Measurements from ENCODE around the gene SYNJ2.

Gene SYNJ2

GRCh38 chr6:158110986-158111385 is 129.3 kb downstream of the SYNJ2 start:
- no peaks in the 10 kb centered on the region for H3K27me3 ChIP-seq (replicated peaks)
- in situ Hi-C loops (cut with HindIII; ENCODE audit: low pct_ligation_motif_present, low sequenced_read_pairs), result no loop called here
- no peak overlapping the region for H3K27ac ChIP-seq
- DNase-seq, result no peak
- no peak overlapping the region for H3K4me3 ChIP-seq (ENCODE audit: low read depth, low read length)
- TF ChIP-seq CTCF (IDR thresholded peaks at IDR 0.05; ENCODE audit: low read depth, low read length, missing control alignments), result no peak
- H3K36me3 ChIP-seq (replicated peaks), result peaks cover 7% of the 10 kb centered on the region

DNA sequence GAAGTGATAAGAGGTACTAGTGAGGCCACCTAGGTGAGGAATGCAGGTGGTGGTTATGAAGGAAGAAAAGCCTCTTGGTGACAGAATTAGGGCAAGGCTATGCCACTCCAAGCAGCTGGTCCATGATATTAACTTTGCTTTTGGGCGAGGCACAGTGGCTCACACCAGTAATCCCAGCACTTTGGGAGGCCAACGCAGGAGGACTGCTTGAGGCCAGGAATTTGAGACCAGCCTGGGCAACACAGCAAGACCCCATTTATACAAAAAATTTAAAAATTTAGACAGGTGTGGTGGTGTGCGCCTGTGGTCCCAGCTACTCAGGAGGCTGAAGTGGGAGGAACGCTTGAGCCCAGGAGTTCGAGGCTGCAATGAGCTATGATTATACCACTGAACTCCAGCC is 130.3 kb downstream of the SYNJ2 start:
- Histone ChIP-seq H3K4me3 (ENCODE audit: low read depth, low read length) (no peak overlapping the region), H3K27me3 (replicated peaks) (no peaks in the 10 kb centered on the region), H3K27ac (no peak overlapping the region), H3K36me3 (replicated peaks) (peaks cover 7% of the 10 kb centered on the region)
- in situ Hi-C loops (cut with HindIII; ENCODE audit: low pct_ligation_motif_present, low sequenced_read_pairs), result no loop called here
- TF ChIP-seq CTCF (IDR thresholded peaks at IDR 0.05; ENCODE audit: low read depth, low read length, missing control alignments), result no peak
- DNase-seq, result no peak

DNA sequence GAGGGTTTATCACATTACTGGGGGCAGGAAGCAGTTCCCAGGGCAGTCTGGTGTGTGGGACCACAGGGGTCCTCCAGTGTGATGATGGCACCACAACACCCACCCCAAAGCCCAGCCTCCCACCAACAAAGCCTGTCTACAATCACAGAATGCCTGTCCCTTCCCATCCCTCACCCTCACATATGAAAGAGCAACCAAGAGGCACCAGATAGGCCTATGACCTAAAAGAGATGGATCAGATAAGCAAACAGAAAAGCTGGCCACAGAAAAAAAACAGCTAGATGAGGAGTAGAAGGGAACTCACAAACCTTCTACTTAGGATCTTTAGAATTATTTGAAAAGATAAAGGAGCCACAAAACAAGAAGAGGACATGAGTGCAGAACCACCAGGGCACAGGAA is 132.1 kb downstream of the SYNJ2 start:
- no peak for DNase-seq
- no peaks in the 10 kb centered on the region for H3K27me3 ChIP-seq (replicated peaks)
- TF ChIP-seq CTCF (IDR thresholded peaks at IDR 0.05; ENCODE audit: low read depth, low read length, missing control alignments), result no peak
- in situ Hi-C loops (cut with HindIII; ENCODE audit: low pct_ligation_motif_present, low sequenced_read_pairs), result no loop called here
- peaks cover 7% of the 10 kb centered on the region for H3K36me3 ChIP-seq (replicated peaks)
- no peak overlapping the region for H3K4me3 ChIP-seq (ENCODE audit: low read depth, low read length)
- H3K27ac ChIP-seq, result no peak overlapping the region

- Histone ChIP-seq H3K27ac (no peak overlapping the region), H3K36me3 (replicated peaks) (no peaks in the 10 kb centered on the region), H3K27me3 (replicated peaks) (no peaks in the 10 kb centered on the region), H3K4me3 (ENCODE audit: low read depth, low read length) (no peak overlapping the region)
- no peak for TF ChIP-seq CTCF (IDR thresholded peaks at IDR 0.05; ENCODE audit: low read depth, low read length, missing control alignments)
- in situ Hi-C loops (cut with HindIII; ENCODE audit: low pct_ligation_motif_present, low sequenced_read_pairs), result no loop called here
- no peak for DNase-seq
Measured at GRCh38 chr6:158115102-158115501, 133.4 kb downstream of the SYNJ2 start.

DNA sequence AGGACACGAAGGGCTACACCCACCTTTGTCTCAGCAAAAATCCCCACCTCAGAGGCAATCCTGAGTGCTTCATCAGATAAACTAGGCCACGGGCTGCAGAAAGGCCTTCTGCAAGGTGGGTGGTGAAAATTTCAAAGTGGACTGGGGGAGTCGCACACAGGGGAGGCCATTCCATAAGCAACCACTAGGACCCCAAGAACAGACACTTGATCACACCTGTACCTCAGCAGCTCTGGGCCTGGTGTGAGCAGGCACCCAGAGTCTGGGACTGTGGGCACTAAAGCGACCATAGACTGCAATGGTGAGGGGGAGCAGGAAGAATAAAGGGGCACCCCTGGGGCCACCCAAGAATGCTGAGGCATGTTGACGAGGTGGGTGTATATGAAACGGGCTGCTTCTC is 133.8 kb downstream of the SYNJ2 start:
- no peak for TF ChIP-seq CTCF (IDR thresholded peaks at IDR 0.05; ENCODE audit: low read depth, low read length, missing control alignments)
- H3K36me3 ChIP-seq (replicated peaks), result no peaks in the 10 kb centered on the region
- no peak overlapping the region for H3K27ac ChIP-seq
- H3K27me3 ChIP-seq (replicated peaks), result no peaks in the 10 kb centered on the region
- DNase-seq, result no peak
- in situ Hi-C loops (cut with HindIII; ENCODE audit: low pct_ligation_motif_present, low sequenced_read_pairs), result no loop called here
- no peak overlapping the region for H3K4me3 ChIP-seq (ENCODE audit: low read depth, low read length)

- DNase-seq, result no peak
- in situ Hi-C loops (cut with HindIII; ENCODE audit: low pct_ligation_motif_present, low sequenced_read_pairs), result no loop called here
Measured at GRCh38 chr6:158118886-158119285, 137.2 kb downstream of the SYNJ2 start.

More at GRCh38 chr6:158118886-158119285, 137.2 kb downstream of the SYNJ2 start:
- Histone ChIP-seq H3K36me3 (replicated peaks) (no peaks in the 10 kb centered on the region), H3K27ac (no peak overlapping the region), H3K4me3 (ENCODE audit: low read depth, low read length) (no peak overlapping the region), H3K27me3 (replicated peaks) (no peaks in the 10 kb centered on the region)
- no peak for TF ChIP-seq CTCF (IDR thresholded peaks at IDR 0.05; ENCODE audit: low read depth, low read length, missing control alignments)

Measured in brain microvascular endothelial cell (primary cell).